Stimulated activated CD4-positive, alpha-beta T cell treated with anti-CD3 and anti-CD28 coated beads, TNF-alpha, amount 100 ng/mL, for 1 hour (primary cell): Measurements from ENCODE around the gene GPR17.

ENCODE experiments used
- DNase-seq, 3 donors: peaks; one replicate each; pipeline ENCODE4 v3.0.0-alpha.2; 2020; ENCODE audit warnings: low read depth in 3 of 3, low spot score in 1 of 3

Gene GPR17

GRCh38 chr2:127629637-127630036 lies 16.3 kb upstream of the GPR17 start:
- DNase-seq: no peak

- DNase-seq: no peak
Measured at GRCh38 chr2:127630096-127630863, 15.7 kb upstream of the GPR17 start.

GRCh38 chr2:127630864-127631540 lies 15.0 kb upstream of the GPR17 start:
- DNase-seq: no peak

GRCh38 chr2:127631541-127631996 lies 14.4 kb upstream of the GPR17 start:
- no peak for DNase-seq

DNA sequence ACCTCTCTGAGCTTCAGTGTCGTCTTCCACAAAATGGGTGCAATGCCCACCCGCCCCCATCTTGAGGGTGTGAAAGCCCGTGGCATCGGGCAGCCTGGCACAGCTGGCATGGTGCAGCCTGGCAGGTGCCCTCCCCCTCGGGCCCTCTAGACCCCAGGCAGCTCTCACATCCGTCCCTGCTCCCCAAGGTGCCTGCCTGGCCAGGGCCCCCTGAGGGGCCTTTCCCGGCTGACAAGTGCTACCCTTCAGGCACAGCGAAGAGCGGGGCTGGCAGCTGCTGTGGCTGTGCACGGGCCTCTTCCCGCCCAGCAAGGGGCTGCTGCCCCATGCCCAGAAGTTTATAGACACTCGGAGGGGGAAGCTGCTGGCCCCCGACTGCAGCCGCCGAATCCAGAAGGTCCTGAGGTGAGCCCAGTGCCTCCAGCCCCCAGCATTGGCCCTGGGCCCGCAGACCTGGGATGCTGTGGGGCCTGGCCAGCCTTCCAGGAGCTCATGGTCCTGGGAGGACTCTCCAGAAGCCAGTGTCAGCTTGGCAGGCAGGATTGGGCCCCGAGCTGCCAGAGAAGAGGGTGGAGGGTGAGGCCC lies 13.9 kb upstream of the GPR17 start:
- DNase-seq: no peak

- DNase-seq: no peak
Measured at GRCh38 chr2:127632592-127633489, 13.1 kb upstream of the GPR17 start.

- DNase-seq: no peak
Measured at GRCh38 chr2:127633556-127634065, 12.3 kb upstream of the GPR17 start.

- no peak for DNase-seq
Measured at GRCh38 chr2:127634066-127634617, 11.8 kb upstream of the GPR17 start.

DNA sequence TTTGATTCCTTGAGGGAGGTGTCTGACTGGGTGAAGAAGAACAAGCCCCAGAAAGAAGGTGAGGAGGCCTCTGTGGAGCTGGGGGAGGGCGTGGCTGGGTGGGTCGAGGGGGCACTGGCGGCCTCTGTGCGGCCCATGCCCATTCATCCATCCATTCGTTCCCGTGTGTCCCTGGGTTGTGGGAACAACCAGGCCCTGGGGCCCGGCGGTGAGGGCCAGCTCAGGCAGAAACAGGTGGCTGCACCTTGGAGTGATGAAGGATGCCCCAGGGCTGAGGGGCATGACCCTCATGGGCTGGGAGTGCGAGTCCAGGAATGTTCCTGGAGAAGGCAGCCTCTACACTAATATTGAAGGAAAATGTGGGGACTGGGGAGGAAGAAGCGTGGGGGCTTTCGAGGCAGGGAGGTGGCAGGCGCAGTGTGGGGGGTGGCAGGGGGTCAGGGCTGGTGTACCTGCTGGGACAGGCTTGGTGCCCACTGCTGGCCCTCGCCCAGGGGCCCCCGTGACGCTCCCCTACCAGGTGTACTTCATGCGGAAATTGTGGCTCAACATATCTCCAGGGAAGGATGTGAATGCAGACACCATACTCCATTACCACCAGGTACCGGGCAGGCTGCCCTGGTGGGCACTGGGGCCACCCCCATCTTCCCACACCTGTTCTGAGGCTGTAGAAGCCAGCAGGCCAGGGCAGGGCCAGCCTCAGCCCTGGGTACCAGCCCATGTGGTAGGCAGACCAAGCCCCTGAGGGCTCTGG lies 11.2 kb upstream of the GPR17 start:
- DNase-seq: no peak

DNA sequence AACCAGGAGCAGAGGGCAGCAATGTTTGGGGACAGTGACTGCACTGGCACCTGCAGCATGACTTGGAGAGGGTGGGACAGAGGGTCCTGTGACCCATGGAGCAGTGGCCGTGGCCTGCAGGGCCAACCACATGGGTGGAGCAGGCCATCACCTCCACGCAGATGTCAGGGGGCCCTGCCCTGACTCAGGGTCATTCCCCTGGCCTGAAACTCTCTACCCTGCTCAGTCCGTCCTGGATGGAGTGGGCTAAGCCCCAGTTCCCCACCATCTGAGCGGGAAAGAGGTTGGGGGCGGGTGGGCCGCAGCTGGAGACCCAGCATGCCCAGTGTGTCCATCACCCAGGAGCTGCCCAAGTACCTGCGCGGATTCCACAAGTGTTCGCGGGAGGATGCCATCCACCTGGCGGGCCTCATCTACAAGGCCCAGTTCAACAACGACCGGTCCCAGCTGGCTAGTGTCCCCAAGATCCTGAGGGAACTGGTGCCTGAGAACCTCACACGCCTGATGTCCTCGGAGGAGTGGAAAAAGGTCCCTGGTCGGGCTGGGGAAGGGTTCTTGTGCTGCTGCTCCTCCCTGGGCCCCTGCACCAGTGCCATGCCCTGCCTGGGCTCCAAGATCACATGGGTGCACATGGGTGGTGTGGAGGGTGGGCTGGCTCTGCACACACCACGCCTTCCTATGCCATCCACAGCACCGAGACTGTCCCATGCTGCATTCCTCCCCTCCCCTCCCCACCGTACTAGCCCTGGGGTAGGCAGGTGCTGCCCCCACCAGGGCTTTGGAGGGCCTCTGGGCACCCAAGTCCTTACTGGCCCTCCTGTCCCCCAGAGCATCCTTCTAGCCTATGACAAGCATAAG lies 10.3 kb upstream of the GPR17 start:
- no peak for DNase-seq

GRCh38 chr2:127636248-127637235 lies 9.4 kb upstream of the GPR17 start:
- DNase-seq: no peak

DNA sequence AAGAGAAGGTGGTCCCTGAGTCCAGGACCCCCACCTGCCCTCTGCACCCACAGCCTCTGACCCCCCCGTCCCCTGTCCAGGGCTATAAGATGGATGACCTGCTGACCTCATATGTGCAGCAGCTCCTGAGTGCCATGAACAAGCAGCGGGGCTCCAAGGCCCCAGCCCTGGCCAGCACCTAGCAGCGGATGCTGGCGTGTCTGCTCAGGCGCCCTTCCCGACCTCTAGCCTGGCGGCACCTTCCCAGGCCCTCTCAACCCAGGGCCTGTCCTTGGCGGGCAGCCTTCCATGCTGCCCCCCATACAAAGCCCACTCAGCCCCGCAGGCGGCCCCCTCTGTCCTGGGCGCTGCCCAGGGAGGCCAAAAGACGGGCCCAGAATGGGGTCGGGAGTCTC lies 8.7 kb upstream of the GPR17 start:
- no peak for DNase-seq

DNA sequence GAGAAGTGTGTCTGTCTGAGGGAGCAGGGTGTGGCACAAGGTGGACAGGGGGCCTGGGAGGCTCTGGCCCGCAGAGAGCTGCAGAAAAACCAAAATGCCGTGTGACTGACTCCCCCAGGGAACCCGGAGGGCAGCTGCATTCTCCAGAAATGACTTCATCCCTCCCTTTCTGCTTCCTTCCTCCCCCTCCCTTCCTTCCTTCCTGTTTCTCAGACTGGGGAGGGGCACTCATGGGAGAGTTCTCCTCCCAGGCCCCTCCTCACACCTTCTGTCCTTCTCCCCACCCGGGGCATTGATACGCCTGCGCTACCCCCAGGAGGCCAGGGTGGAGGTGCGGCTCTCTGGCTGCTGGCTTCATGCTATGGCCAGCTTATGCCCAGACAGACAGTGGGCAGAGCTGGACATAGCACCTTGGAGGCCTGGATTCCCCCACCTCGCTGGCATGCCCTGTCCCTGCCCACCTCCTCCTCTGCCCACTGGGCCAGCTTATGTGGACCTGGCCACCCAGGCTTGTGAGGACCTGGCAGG lies 8.2 kb upstream of the GPR17 start:
- DNase-seq: no peak

- no peak for DNase-seq
Measured at GRCh38 chr2:127638361-127639110, 7.4 kb upstream of the GPR17 start.

DNA sequence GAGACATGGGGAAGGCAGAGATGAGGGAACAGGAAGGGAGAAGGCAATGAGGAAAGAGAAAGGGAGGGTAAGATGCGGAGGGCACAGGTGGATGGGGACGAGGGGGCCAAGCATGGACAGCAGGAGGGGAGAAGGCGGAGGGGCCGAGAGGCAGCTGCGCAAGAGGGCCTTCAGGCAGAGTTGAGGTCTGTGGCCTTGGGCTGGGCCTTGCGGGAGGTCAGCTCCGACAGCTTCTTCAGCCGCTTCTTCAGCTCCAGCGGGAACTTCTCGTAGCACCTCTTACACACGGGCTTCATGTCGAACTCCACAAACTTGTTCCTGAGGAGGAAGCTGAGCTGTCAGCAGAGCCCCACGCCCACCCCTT lies 6.9 kb upstream of the GPR17 start:
- no peak for DNase-seq

DNA sequence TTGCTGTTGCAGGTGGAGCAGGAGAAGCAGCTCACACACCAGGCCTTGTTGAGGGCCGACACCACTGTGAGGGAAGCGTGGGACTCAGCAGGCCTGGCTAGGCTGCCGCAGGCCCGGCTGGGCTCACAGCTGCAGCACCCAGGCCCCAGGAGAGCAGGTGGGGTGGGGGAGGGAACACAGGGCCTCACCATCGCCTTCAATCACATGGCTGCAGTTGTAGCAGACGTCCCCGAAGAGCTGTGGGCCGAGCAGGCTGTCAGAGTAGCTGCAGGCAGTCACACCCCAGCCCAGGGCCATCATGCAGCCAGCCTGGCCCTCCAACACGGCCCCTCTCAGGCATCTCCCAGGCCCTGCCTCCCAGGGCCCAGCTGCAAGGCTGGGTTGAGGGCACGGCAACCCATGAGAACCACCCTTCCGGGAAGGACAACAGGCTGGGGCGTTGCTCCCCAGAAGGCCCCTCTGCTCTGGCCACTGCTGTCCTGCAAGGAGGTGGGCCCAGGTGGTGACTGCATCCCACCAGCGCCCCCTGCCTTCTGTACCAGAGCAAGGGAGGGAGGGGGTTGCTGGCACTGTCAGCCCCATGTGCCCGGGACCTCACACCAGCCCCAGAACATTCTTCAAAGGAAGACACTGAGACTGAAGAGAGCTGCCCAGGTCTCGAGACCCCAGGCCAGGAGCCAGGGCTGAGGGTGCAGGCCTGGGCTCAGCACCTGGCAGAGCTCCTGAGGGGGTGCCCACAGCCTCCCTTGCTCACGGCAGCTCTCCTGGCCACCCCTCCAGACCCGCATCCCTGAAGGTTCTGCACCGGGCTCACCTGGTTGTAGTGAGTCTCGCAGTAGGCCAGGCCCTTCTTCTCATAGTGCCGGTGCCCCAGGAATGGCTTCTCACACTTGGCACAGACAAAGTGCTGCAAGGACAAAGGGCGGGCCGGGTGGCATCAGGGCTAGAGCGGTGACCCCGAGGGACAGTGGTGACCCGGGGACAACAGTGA lies 5.6 kb upstream of the GPR17 start:
- no peak for DNase-seq
